Stimulated activated effector memory CD8-positive, alpha-beta T cell treated with anti-CD3 and anti-CD28 coated beads, Interleukin-12 subunit alpha, Interleukin-12 subunit beta, amount 100 ng/mL, for 72 hours (primary cell): ENCODE results near the gene NSD1.

Experiments
- ATAC-seq: fragments of 150-1000 bp; cut with Tn5 transposase; 2 replicates; pipeline ENCODE4 v1.10.0; 2021
- DNase-seq, 2 donors: peaks; one replicate each; pipeline ENCODE4 v3.0.0; 2021 to 2022; ENCODE audit warnings: low spot score in 2 of 2
- H3K27ac Mint-ChIP-seq: one replicate; pipeline ENCODE4 v1.8.0; 2022; ENCODE audit warnings: mild to moderate bottlenecking, mixed read lengths
- H3K36me3 Mint-ChIP-seq: one replicate; pipeline ENCODE4 v1.8.0; 2022; ENCODE audit warnings: mild to moderate bottlenecking, mixed read lengths
- H3K4me1 Mint-ChIP-seq: one replicate; pipeline ENCODE4 v1.8.0; 2022; ENCODE audit warnings: mixed read lengths
- H3K4me3 Mint-ChIP-seq: one replicate; pipeline ENCODE4 v1.8.0; 2022; ENCODE audit warnings: mild to moderate bottlenecking, mixed read lengths
- H3K9me3 Mint-ChIP-seq: one replicate; pipeline ENCODE4 v1.8.0; 2022; ENCODE audit warnings: mixed read lengths

The NSD1 gene

DNA sequence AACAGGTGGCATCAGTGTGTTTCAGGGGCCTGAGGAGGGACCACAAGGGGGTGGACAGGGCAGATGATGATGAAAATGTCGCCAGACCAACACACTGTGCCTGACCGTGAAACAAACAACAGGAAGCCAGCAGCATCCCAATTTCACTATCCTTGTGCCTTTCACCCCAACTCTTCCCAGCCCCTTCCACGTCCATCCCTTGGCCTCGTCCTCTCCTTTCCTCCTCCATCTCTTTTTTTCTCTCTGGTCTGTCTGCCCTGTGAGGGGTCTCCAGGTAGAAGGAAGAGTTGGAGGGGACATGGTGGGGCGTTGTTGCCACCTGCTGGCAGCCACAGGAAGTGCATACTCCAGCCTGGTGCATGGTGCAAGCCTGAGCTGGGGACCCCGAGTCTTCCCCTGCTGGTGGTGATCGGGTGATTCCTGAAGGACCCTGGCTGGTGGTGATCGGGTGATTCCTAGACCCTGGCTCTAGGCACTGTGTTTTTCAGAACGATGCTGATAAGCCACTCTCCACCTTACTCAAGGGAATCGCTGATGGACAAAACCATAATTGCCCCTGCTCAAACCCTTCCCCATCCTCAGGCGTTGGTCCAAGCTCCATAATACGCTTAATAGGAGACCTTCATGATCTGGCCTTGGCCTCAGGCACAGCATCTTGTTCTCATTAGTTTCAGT lies 21.7 kb upstream of the NSD1 start:
- H3K4me3 Mint-ChIP-seq = peak overlapping the region; percentile 43
- no peaks in the 10 kb centered on the region for H3K9me3 Mint-ChIP-seq
- DNase-seq (peak; percentile 62 to 87), ATAC-seq (peak; percentile 59)
- H3K27ac Mint-ChIP-seq = peak overlapping the region; percentile 40
- peaks cover 23% of the 10 kb centered on the region for H3K4me1 Mint-ChIP-seq
- H3K36me3 Mint-ChIP-seq = peaks cover 6% of the 10 kb centered on the region

DNA sequence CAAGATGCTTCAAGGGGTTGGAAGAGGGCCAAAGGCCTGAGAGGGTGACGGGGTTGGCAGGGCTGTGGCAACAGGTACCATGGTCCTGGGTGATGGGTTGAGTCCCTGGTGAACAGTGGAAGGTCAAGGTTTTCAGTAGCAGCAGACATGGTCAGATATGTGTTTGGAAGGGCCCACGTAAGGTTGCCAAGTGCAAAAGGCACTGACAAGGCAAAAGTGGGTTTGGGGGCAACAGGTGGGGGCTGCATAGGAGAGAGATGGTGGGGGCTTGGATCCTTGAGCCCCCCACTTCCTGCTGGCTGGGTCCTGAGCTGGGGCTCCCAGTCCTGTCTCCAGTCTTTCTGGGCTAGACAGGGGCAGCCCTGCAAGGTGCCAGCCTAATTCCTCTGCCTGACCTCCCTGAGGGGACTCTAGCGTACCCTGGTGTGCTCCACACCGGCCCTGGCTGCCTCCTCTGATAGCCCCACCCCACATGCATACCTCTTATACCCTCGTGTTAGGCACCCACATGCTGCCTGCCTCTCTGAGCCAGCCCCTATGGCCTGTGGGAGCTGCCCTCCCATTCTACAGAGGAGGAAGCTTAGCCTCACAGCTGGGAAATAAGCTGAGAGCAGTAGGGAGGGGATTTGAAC lies 20.9 kb upstream of the NSD1 start:
- ATAC-seq = no peak
- no peak overlapping the region for H3K4me3 Mint-ChIP-seq
- no peak for DNase-seq
- peaks cover 11% of the 10 kb centered on the region for H3K36me3 Mint-ChIP-seq
- H3K9me3 Mint-ChIP-seq = no peaks in the 10 kb centered on the region
- H3K4me1 Mint-ChIP-seq = peaks cover 26% of the 10 kb centered on the region
- H3K27ac Mint-ChIP-seq = no peak overlapping the region

DNA sequence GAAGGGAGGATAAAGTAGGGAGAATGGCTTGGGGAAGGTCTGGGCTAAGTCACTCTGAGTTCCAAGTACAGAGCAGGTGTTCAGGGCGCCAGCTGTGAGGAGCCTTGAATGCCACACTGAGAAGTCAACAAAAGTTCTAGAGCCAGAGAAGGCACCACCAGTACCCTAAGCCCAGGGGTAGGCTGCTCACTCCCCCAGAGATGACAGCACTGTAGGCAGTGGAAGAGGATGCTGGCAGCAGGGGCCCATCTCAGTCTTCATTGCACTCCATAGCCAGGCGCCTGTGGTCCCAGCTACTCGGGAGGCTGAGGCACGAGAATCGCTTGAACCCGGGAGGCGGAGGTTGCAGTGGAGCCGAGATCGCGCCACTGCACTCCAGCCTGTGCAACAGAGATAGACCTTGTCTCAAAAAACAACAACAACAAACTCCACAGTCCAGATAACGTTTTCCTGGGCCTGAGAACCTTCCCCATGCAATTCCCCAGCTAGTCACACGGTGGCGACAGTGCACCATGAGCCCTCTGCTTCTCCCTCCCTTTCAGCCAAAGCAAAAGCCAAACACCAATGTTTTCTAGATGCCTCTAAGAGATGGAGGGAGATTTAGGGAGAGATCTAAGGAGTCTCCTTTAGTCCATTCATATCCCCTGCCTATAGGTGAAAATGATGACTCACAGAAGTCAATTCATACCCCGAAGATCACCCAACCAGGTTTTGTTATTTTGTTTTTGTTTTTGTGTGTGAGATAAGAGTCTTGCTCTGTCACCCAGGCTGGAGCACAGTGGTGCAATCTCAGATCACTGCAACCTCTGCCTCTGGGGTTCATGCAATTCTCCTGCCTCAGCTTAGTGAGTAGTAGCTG lies 19.8 kb upstream of the NSD1 start:
- H3K4me3 Mint-ChIP-seq = no peak overlapping the region
- H3K4me1 Mint-ChIP-seq = peaks cover 26% of the 10 kb centered on the region
- no peak overlapping the region for H3K27ac Mint-ChIP-seq

DNA sequence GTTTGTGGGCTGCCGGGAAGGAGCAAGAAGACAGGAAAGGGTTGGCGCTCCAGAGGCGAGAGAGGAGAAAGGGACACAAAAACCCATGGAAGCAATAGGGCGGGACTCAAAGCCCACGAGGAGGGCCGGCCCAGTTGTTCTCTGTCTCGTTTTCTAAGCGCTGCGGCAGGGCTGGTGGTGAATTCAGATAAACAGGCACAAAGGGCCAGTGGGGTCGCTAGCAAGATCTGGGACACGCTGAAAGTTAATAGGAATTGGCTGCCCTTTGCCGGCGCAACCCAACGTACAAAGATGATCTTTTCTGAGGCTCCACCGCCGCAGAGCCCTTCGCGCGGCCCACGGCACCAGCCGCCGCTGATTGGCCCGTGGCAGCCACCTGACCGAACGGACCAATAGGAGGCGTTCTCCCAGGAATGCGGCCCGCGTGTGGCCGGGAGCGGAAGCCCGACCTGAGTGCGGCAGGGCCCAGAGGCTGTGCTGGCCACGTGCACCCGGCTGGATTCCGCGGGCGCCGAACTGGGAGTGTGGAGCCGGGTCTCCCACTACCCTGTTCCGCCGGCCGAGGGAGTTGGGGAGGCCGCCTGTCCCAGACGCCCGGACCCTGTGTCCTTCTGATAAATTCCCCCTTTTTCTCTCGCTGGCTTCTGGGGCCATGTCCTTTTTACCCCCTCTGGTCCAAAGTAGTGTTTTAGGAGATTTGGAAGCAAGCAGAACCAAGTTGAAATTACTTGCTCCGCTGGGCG lies 16.8 kb upstream of the NSD1 start:
- DNase-seq (peak; percentile 74 to 87), ATAC-seq (peak; percentile 96)
- Mint-ChIP-seq H3K9me3 (no peaks in the 10 kb centered on the region), H3K27ac (peak overlapping the region; percentile 79), H3K4me1 (peaks cover 23% of the 10 kb centered on the region), H3K36me3 (peaks cover 11% of the 10 kb centered on the region), H3K4me3 (peak overlapping the region; percentile 60)

More for the DNA sequence above, 19.8 kb upstream of the NSD1 start:
- peaks cover 11% of the 10 kb centered on the region for H3K36me3 Mint-ChIP-seq
- ATAC-seq = peak; percentile 64
- DNase-seq = peak; percentile 73 to 92
- no peaks in the 10 kb centered on the region for H3K9me3 Mint-ChIP-seq

DNA sequence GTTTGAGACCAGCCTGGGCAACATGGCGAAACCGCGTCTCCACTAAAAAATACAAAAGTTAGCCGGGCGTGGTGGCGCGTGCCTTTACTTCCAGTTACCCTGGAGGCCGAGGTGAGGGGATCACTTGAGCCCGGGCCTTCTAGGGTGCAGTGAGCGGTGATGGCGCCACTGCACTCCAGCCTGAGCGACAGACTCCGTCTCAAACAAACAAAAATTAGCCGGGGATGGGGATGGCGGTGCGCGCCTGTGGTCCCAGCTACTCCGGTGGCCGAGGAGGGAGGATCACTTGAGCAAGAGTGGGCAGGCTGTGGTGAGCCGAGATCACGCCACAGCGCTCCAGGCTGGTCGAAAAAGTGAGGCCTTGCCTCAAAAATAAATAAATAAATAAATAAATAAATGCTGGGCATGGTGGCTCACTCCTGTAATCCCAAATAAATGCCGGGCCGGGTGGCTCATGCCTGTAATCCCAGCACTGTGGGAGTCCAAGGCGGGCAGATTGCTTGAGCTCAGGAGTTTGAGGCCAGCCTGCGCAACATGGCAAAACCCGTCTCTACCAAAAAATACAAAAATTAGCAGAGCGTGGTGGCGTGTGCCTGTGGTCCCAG lies 16.0 kb upstream of the NSD1 start:
- Mint-ChIP-seq H3K36me3 (peaks cover 11% of the 10 kb centered on the region), H3K9me3 (no peaks in the 10 kb centered on the region), H3K4me3 (peak overlapping the region; percentile 60), H3K4me1 (peaks cover 19% of the 10 kb centered on the region), H3K27ac (peak overlapping the region; percentile 79)
- no peak for ATAC-seq
- no peak for DNase-seq

DNA sequence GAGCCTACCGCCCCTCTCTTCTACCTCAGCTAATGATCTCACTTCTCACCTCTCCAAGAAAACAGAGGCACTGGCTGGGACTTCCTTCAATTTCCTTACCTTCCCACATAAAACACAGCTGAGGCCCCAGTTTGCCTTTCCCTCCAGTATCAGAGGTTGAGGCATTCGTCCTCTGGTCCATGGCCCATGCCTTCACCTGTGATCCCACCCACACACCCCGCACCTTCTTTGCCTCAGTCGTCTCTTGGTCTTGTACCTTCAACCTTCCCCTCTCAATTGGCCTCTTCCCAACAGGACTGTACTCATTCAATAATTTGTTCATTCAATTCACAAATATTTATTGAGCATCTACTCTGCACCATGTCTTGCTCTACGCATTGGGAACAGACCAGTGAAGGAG lies 11.0 kb upstream of the NSD1 start:
- Mint-ChIP-seq H3K9me3 (no peaks in the 10 kb centered on the region), H3K27ac (no peak overlapping the region), H3K4me1 (no peaks in the 10 kb centered on the region), H3K36me3 (no peaks in the 10 kb centered on the region), H3K4me3 (no peak overlapping the region)
- ATAC-seq = no peak
- no peak for DNase-seq

DNA sequence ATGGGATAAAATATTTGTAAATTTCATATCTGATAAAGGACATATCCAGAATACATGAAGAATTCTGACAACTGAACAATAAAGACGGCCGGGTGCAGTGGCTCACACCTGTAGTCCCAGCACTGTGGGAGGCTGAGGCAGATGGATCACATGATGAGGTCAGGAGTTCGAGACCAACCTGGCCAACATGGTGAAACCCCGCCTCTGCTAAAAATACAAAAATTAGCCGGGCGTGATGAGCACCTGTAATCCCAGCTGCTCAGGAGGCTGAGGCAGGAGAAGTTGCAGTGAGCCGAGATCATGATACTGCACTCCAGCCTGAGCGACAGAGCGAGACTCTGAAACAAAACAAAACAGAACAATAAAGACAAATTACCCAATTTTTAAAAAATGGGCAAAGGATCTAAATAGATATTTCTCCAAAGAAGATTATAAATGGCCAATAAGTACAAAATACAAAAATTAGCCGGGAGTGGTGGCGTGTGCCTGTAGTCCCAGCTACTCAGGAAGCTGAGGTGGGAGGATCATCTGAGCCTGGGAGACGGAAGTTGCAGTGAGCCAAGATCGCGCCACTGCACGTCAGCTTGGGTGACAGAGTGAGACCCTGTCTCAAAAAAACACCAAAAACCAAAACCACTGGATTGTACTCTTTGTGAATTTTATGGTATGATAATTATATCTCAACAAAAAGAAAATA lies 9.6 kb upstream of the NSD1 start:
- Mint-ChIP-seq H3K4me1 (peaks cover 9% of the 10 kb centered on the region), H3K36me3 (no peaks in the 10 kb centered on the region), H3K27ac (no peak overlapping the region), H3K9me3 (no peaks in the 10 kb centered on the region), H3K4me3 (no peak overlapping the region)
- no peak for ATAC-seq
- DNase-seq = no peak

DNA sequence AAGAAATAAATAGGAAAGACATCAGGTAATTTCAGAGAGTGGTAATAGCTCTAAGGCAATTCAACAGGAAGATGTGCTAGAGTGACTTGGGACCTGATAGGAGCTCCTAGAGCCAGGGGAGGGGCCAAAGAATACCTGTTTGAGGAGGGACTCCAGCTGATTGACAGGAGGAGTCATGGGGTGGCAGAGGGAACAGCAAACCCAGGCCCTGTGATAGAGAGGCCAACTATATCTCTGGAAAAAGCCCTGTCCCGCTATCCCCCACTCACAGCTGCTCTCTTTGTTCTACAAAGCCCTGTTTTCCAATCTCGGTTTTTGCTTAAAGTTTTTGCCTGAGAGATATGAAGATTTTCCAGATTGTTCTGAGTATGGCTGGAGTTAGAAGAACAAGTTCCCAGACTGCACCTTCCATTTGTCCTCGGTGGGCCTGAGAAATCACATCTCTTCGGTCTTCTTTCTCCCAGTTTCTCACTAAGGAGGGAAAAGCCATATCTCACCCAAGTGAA lies 9.0 kb upstream of the NSD1 start:
- Mint-ChIP-seq H3K36me3 (no peaks in the 10 kb centered on the region), H3K4me3 (no peak overlapping the region), H3K4me1 (peaks cover 15% of the 10 kb centered on the region), H3K27ac (no peak overlapping the region), H3K9me3 (no peaks in the 10 kb centered on the region)
- no peak for DNase-seq
- peak; percentile 51 for ATAC-seq

DNA sequence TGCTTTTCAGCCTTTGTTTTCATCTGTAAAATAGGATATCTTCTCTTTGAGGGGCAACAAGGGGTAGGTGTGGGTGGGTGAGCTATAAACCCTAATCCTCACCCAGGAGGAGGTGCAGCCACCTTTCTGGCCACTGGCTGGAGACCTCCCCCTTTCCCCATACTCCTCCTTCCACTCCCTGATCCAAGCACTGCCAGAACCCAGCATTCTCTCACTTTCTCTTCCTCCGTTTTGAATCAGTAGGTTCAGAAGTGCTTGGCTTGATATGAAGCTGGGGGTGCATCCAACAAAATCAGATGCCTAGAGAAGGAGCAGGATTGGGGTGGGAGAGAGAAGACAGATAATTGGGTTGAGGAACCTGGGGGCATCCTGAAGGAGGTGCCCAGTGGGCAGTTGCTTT lies 6.8 kb upstream of the NSD1 start:
- ATAC-seq = no peak
- Mint-ChIP-seq H3K4me3 (no peak overlapping the region), H3K27ac (peak overlapping the region; percentile 2), H3K4me1 (peaks cover 24% of the 10 kb centered on the region), H3K9me3 (no peaks in the 10 kb centered on the region), H3K36me3 (no peaks in the 10 kb centered on the region)
- no peak for DNase-seq

DNA sequence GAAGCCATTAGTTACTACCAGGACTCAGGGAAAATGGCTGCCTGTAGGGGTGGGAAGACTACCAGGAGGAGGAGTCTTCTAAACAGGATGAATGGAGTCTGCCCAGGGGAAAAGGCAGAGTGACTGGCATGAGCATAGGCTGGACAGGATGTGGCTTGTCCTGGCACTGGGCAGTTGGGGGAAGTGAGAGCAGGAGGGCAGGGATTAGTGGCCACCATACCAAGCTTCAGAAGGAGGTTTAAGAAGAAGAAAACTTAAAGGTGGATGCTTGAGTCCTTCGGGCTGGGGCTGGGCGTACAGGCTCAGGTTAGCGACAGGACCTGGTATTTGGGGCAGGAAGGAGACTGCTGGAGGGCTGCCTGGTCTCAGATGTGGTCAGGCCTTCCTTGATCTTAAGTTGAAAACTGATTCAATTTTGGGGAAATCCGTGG lies 5.0 kb upstream of the NSD1 start:
- H3K9me3 Mint-ChIP-seq = no peaks in the 10 kb centered on the region
- peak overlapping the region; percentile 86 for H3K27ac Mint-ChIP-seq
- DNase-seq (no peak), ATAC-seq (no peak)
- H3K4me1 Mint-ChIP-seq = peaks cover 24% of the 10 kb centered on the region
- H3K36me3 Mint-ChIP-seq = no peaks in the 10 kb centered on the region
- peak overlapping the region; percentile 39 for H3K4me3 Mint-ChIP-seq

DNA sequence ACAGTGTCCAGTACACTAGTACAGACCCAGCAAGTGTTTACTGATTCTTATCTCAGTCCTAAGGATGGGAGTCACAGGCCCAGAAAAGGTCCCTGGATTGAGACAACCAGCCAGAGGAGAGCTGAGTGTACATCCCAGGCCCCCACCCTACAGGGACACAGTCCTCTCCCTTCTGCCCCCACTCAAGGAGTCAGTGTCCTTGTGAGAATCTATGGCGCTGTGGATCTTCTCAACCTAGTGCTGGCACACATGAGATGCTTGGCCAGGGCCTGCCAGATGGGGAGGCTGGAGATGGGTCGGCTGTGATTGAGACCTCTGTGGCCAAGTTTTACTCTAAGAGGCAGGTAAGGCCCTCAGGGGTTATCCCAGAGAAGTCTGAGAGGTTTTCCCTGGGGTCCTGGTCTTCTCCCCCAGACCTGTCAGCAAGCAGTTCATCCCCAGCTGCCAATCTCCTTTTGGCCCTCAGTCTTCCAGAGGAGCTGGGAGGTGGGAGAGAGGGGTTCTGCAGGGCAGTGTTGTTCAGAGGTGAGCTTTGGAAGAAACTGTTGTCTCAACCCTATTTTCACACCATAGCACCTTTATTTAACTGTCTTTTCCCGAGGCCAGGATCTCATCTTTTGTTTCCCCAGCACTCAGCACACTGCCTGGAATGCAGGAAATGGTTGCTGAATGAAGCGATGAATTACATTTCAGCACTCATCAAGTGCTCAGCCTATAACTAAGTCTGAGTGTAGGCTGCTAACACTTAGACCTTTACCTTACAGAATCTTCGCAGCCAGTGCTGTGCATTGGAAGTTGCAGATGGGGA lies 3.2 kb upstream of the NSD1 start:
- ATAC-seq (no peak), DNase-seq (no peak)
- Mint-ChIP-seq H3K9me3 (no peaks in the 10 kb centered on the region), H3K27ac (no peak overlapping the region), H3K4me3 (no peak overlapping the region), H3K4me1 (peaks cover 34% of the 10 kb centered on the region), H3K36me3 (peaks cover 13% of the 10 kb centered on the region)

DNA sequence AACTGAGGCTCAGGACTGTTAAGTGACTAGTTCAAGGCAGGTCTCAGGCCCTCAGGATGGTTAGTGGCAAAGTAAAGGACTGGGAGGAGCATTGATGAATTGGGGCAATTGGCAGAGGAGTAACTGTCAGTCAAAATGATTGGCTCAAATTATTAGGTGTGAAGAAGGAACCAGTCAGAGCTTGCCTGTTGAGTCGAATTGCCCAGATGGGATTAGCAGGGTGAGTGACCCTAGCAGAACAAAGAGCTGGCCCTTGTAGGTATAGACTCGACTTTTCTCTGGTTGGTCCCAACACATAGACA lies 2.6 kb upstream of the NSD1 start:
- peaks cover 38% of the 10 kb centered on the region for H3K4me1 Mint-ChIP-seq
- peak overlapping the region; percentile 51 for H3K4me3 Mint-ChIP-seq
- peak overlapping the region; percentile 80 for H3K27ac Mint-ChIP-seq
- no peaks in the 10 kb centered on the region for H3K9me3 Mint-ChIP-seq
- no peak for DNase-seq
- H3K36me3 Mint-ChIP-seq = peaks cover 19% of the 10 kb centered on the region
- no peak for ATAC-seq

DNA sequence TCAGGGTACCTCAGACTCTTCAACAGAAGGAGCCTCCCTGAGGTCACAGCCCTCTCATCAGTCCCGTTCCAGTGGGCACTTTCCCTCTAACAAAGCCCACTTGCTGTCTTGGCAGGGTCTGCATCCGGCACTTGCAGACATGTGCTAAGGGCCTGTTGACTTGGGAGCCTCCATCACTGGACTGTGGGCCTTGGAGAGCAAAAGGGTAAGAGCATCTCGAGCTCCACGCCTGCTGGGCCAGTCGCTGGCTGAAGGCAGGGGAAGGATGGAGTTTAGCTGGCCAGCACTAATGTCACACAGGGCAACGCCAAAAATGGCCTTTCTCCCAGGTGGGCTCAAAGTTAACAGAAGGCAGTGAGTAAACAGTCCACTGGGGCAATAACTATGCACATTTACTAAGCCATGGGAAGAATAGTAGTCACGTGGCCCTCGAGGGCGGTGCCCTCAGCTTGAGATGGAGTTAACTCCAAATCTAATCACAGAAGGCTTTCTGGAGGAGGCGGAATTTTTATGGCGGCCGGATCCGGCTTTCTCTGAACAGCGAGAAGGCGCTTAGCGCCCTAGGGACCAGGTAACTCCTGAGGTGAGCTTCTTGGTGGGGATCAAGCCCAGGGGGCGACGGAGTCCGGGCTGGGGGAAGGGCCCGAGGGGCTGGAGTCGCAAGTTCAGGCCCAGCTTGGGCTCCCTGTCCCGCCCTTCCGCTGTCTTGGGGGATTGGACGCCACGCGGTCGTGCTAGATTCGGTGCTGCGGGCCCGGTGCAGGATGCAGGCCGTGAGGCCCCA lies 2.0 kb upstream of the NSD1 start:
- Mint-ChIP-seq H3K9me3 (no peaks in the 10 kb centered on the region), H3K4me3 (peak overlapping the region; percentile 51), H3K27ac (peak overlapping the region; percentile 80), H3K4me1 (peaks cover 39% of the 10 kb centered on the region), H3K36me3 (peaks cover 24% of the 10 kb centered on the region)
- DNase-seq (no peak), ATAC-seq (no peak)
